Activated CD4-positive, alpha-beta T cell treated with anti-CD3 and anti-CD28 coated beads for 48 hours (primary cell): ENCODE data around the gene BBS1.
"Not testable (repeated sequence)": the region's sequence is repeated elsewhere in the genome, so short reads cannot be mapped to it uniquely, and the experiment has no call there.

Source experiments
- DNase-seq: peaks from one replicate; pipeline ENCODE4 v3.0.0-alpha.2; 2020

Gene BBS1

GRCh38 chr11:66510271-66510989, at the start of gene BBS1:
Gene BBS1 (plus strand): TSS chr11:66510635. CDS start chr11:66510660, 25 bp downstream.
- peak; percentile 89 for DNase-seq

GRCh38 chr11:66462010-66462409, 48.4 kb upstream of the BBS1 start:
- DNase-seq = no peak

DNA sequence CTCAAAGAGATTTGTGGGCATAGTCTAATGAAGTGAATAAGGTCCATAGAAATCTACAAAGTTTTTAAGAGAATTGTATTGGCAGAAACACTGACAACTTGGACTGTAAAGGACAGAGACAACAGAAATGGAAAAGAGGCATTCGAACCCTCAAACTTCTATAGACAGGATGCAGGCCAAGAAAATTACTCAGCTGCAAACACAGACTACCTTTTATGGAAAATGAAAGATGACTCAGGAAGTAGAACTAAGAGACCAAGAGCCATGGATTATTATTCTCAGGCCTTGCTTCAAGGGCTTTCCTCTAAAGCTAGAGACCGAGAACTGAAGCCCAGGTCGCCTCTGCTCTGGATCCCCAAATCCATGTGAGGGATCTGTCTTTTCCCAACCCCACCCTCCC, 47.5 kb upstream of the BBS1 start:
- no peak for DNase-seq

- not testable (repeated sequence) for DNase-seq
Measured at GRCh38 chr11:66464116-66464515, 46.3 kb upstream of the BBS1 start.

DNA sequence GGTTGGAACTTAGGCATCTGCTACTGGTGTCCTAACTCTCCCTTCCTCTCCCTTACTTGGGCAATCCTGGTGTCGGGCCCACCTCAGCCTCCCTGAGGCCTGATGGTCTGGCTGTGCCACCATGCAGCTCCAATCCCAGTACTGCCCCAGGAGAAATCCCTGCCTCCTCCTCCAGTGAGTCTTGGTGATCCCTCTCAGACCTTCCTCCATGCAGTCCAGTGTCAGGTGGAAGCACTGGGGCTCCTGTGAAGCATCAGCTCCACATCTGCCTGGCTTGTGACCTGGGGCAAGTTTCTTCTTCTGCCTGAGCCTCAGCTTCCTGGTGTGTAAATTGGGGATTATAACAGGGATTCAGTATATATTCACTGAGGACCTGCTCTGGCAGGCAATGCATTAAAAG, 45.5 kb upstream of the BBS1 start:
- no peak for DNase-seq

DNA sequence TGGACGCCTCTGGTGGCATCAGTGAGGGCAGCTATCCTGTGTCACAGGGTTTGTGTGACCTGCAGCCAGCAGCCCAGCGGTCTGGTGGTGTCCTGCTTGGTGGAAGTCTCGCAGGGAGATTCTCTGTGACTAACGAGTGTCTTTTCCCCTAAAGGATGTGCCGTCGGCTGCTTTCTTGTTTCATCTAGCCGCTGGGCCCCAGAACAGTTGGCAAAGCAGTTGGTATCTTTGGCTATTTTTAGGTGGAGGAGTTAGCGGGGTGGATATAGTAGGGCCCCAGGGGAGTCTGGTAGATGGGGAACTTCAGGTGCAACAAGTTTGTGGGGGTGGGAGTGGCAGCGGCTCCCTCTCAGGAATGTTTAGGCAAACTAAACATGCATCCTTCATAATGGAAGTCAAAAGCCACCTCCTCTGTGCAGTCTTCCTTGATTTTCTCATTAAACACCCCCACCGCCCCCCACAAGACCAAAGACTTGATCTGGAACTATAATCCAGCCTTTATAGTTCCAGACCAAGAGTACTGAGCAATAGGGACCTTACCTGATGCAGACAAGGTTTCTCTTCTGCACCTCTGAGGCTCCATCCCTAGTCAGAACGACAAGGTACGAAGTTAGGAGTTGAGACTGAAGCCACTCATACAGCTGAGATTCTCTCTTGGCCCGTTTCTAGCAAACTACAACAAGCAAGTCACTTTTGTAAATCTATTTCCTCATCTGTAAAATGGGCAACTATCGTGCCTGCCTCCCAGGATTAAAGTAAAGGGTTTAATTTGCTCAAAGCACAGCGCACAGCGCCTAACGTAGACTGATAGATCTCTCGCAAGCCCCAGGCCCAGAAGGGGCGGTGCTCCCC, 44.8 kb upstream of the BBS1 start:
- no peak for DNase-seq

DNA sequence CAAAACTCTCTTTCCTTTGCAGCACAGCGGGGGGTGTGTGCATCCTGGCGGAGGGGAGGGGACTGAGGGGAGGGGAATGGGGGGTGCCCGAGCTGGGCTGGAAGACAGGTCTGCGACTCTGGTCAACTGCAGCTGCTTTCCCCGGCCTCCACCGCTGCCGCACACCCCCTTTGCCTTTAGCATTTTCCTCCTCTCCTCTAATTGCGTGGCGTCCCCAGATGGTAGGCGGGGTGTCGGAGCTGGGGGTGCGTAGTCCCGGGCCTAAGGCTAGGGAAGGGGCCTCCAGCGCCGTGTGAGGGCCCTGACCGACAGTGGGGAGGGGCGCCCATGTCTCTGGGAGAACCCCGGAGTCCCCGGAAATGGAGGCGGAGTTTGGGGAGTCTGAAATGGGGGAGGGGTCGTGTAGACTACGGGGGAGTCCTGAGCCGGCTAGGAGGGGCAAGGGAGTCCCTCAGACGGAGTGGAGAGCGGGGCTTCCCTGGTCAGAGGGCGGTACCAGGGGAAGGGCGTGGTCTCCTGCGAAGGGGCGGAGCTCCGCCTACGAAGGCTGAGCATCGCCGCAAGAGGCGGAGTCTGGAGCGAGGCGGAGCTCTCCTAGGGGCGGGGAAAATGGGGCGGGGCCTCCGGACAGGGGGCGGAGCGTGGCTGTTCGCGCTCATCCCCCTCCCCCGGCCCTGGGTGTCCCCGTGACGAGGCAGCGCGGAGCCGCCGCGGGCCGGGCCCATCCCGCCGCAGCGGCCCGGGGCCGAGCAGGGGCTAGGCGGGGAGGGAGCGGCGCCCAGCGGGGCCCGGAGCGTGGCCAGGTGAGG, 44.0 kb upstream of the BBS1 start, which contains the start of gene PELI3:
PELI3 (plus strand) TSS at position 681 of the 809 bp plus-strand sequence. CDS start 1,224 bp downstream, outside the sequence.
- DNase-seq = peak; percentile 94

- DNase-seq = peak; percentile 60
Measured at GRCh38 chr11:66467034-66467659, 43.3 kb upstream of the BBS1 start.

GRCh38 chr11:66467756-66468155, 42.7 kb upstream of the BBS1 start:
- DNase-seq = peak; percentile 45

DNA sequence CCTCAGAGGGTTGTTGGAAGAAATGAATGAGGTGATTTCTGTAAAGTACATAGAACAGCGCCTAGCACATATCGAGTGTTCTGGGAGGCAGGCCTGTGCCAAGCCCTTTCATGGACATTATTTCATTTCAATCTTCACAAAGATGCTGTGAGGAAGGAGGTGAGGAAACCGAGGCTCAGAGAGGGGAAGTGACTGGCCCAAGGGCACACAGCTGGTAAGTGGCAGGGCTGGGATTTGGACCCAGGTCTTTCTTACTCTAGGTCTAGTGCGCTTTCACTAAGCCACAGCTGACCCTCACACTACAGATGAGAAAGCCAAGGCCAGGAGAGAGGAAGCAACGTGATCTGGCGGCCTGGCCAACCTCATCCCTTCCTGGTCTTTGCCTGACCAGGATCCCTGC, 41.7 kb upstream of the BBS1 start:
- no peak for DNase-seq

DNA sequence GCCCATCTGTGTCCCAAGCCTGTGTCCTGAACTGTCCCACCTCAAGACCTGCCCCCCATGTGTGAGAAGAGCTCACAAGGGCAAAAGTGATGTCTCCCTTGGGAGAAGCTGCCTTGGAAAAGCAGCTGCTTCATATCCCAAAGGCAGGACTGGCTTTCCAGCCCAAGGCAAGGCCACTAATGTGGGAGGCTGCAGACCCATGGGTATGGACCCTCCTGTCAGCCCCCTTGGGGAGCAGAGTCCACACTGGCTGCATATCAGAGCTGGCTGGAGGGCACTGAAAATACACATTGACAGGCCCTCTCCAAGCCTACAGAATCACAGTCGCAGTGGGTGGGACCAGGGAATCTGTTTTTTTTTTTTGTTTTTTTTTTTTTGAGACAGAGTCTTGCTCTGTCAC, 41.0 kb upstream of the BBS1 start:
- no peak for DNase-seq

DNA sequence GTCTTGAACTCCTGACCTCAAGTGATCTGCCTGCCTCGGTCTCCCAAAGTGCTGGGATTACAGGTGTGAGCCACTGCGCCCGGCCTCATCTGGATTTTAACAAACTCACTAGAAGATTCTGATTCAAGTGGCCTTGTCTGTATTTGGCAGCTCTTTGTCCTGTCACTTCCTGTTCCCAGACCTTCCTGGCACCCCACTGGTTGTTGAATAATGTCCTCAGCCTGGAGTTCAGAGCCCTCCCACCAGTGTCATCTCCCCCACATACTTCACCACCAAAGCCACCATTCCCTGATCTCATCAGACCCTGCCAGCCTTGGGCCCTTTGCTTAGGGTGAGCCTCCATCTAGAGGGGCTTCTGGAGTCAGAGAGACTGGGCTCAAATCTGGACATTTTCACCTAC, 40.4 kb upstream of the BBS1 start:
- no peak for DNase-seq

GRCh38 chr11:66471142-66471541, 39.3 kb upstream of the BBS1 start:
- DNase-seq = no peak

GRCh38 chr11:66472054-66472453, 38.4 kb upstream of the BBS1 start:
- DNase-seq = no peak

DNA sequence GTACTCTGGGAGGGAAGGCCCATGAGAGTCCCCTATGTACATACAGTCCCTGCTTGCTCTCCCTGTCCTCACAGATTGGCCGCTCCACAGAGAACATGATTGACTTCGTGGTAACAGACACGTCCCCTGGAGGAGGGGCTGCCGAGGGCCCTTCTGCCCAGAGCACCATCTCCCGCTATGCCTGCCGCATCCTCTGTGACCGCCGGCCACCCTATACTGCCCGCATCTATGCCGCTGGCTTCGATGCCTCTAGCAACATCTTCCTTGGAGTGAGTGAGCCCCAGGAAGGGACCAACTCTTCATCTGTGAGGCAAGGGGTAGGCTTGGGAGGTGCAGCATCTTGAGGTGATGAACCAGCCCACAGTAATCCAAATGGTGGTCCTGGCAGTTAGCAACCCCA, 37.3 kb upstream of the BBS1 start:
- no peak for DNase-seq

DNA sequence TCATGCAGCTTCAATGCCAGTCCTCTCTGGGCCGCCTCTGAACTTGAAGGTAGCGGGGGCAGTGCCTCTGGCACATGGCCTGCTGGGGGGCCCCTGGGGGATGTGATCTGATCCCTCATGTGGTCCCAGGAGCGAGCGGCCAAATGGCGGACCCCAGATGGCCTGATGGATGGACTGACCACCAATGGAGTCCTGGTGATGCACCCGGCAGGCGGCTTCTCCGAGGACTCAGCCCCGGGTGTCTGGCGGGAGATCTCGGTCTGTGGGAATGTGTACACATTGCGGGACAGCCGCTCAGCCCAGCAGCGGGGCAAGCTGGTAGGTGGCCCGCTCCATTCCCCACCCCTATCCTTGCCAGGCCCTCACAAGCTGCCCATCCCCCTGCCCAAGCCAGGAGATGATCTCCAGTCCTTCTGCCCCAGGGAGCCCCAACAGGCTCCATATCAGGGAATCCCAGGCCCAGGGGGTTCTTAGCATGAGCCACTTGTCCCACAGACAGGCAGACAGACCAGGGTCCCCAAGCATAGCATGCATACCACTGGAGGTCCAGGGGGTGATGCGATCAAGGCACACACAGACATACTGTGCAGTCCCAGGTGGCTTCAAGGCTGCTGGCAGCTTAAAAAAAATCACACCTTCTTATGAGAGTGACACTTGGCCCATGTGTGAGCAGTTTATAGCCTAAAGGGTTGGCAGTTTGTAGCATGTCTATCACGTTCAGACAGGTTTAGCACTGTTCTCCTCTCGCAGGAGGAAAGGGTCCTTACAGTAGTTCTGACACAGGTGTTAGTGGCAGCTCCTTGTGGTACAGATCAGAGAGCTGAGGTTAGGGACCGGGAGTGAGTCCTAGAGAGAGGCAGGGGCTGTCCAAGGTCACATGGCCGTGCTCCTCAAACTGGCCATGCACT, 36.6 kb upstream of the BBS1 start:
- DNase-seq = no peak

GRCh38 chr11:66475349-66476172, 34.9 kb upstream of the BBS1 start:
- no peak for DNase-seq

GRCh38 chr11:66476173-66476840, 34.1 kb upstream of the BBS1 start:
- no peak for DNase-seq

GRCh38 chr11:66476841-66477251, 33.6 kb upstream of the BBS1 start:
- no peak for DNase-seq
